Measurements from ENCODE around the gene MAFB. TPM values are rescaled to one million over a fixed set of nuclear protein-coding genes. Genes with fewer than 3 reads are reported as not detected.

MAFB gene
- total and polyA plus RNA-seq, 4 donors = 7.7 to 161 (median 41.3) TPM

DNA sequence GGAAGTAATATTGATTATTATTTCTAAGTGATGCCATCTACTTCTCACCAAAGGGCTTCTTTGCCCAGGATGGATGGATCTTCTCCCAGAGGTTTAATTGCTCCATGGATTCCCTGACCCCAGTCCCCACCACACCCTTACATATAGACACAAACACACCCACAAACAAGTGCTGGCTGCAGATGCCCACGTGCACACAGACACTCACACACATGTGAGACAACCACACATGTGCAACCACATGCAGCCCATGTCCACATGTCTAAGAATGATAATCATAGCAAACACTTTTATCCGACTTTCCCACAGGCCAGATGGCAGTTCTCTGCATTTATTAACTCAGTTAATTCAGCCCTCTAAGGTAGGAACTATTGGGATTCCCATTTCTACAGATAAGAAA, 44.2 kb downstream of the MAFB start:
- no peaks in the 10 kb centered on the region for H3K9me3 ChIP-seq (ENCODE audit: control insufficient read depth in 4 of 4, insufficient read depth in 3 of 4, low read length in 3 of 4)
- ATAC-seq (ENCODE audit: insufficient read depth, low FRiP score) (no peak), DNase-seq (no peak)
- no peaks in the 10 kb centered on the region for H3K36me3 ChIP-seq (ENCODE audit: control insufficient read depth in 4 of 4, insufficient read depth in 4 of 4, low read length in 4 of 4)
- 80 to 84% methylated on average over 2 of the region's 2 CpGs for WGBS, 2 donors
- H3K4me1 ChIP-seq (ENCODE audit: control insufficient read depth in 5 of 5, insufficient read depth in 5 of 5, low read length in 5 of 5) = peaks cover 0 to 20% (median 16%) of the 10 kb centered on the region in 5 donors
- H3K9ac ChIP-seq (ENCODE audit: insufficient read depth in 1 of 2, low read length in 2 of 2) = no peak overlapping the region
- H3K27ac ChIP-seq (ENCODE audit: low read depth in 1 of 2, low read length in 1 of 2) = no peak overlapping the region
- TF ChIP-seq, protein P1, sequence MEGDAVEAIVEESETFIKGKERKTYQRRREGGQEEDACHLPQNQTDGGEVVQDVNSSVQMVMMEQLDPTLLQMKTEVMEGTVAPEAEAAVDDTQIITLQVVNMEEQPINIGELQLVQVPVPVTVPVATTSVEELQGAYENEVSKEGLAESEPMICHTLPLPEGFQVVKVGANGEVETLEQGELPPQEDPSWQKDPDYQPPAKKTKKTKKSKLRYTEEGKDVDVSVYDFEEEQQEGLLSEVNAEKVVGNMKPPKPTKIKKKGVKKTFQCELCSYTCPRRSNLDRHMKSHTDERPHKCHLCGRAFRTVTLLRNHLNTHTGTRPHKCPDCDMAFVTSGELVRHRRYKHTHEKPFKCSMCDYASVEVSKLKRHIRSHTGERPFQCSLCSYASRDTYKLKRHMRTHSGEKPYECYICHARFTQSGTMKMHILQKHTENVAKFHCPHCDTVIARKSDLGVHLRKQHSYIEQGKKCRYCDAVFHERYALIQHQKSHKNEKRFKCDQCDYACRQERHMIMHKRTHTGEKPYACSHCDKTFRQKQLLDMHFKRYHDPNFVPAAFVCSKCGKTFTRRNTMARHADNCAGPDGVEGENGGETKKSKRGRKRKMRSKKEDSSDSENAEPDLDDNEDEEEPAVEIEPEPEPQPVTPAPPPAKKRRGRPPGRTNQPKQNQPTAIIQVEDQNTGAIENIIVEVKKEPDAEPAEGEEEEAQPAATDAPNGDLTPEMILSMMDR (IDR thresholded peaks at IDR 0.05; ENCODE audit: control extremely low read depth, extremely low read depth) = no peak
- no peak overlapping the region for H3K4me3 ChIP-seq
- H3K27me3 ChIP-seq (ENCODE audit: control insufficient read depth in 3 of 3, insufficient read depth in 3 of 3, low read length in 2 of 3) = no peaks in the 10 kb centered on the region

DNA sequence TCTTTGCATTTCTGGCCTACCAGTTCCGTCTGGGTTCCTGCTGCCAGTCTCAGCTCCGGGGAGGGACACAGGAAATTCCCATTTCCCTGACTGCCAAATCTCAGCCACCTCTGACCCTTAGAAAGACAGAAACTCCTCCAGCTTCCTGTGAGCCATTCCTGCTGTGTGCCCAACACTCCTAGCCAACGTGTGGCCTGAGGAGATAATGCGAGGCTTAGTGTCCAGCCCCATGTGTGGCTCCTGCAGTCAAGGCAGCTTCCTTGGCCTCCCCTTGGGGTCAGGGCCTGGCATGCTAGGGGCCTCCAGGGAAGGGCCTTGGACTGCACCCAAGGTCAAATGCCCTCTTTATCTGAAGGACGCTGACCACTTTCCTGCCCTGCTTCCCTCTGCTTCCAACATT, 45.1 kb downstream of the MAFB start:
- Histone ChIP-seq H3K27me3 (ENCODE audit: control insufficient read depth in 3 of 3, insufficient read depth in 3 of 3, low read length in 2 of 3) (no peaks in the 10 kb centered on the region), H3K27ac (ENCODE audit: low read depth in 1 of 2, low read length in 1 of 2) (no peak overlapping the region), H3K9ac (ENCODE audit: insufficient read depth in 1 of 2, low read length in 2 of 2) (no peak overlapping the region), H3K36me3 (ENCODE audit: control insufficient read depth in 4 of 4, insufficient read depth in 4 of 4, low read length in 4 of 4) (no peaks in the 10 kb centered on the region), H3K4me1 (ENCODE audit: control insufficient read depth in 5 of 5, insufficient read depth in 5 of 5, low read length in 5 of 5) (peaks cover 0 to 20% (median 16%) of the 10 kb centered on the region in 5 donors), H3K9me3 (ENCODE audit: control insufficient read depth in 4 of 4, insufficient read depth in 3 of 4, low read length in 3 of 4) (no peaks in the 10 kb centered on the region), H3K4me3 (no peak overlapping the region)
- ATAC-seq (ENCODE audit: insufficient read depth, low FRiP score) (no peak), DNase-seq (peak; percentile 56 to 83 (median 80))
- 44 to 54% methylated on average over 5 of the region's 5 CpGs for whole genome bisulfite sequencing, 2 donors
- TF ChIP-seq, protein P1 (IDR thresholded peaks at IDR 0.05; ENCODE audit: control extremely low read depth, extremely low read depth) = no peak

DNA sequence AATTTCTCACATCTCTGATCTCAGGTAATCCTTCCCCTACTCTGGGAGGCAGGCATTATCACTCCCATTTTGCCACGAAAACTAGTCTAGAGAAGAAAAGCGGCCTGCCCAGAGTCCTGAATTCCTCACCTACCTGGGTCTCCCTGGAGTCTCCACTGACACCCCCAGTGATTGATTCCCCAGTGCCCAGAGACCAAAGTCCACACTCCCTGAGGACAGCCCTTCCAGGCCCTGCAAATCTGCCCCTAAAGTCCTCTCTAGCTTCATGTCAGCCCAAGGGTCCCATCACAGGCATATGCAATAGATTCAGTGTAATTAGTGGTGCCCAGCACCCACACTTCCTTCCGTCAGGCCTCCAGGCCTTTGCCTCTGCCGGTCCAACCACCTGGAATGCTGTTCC, 47.2 kb downstream of the MAFB start:
- TF ChIP-seq, protein P1 (IDR thresholded peaks at IDR 0.05; ENCODE audit: control extremely low read depth, extremely low read depth) = no peak
- H3K9ac ChIP-seq (ENCODE audit: insufficient read depth in 1 of 2, low read length in 2 of 2) = no peak overlapping the region
- no peak overlapping the region for H3K4me3 ChIP-seq
- ATAC-seq (ENCODE audit: insufficient read depth, low FRiP score) = no peak
- H3K27ac ChIP-seq (ENCODE audit: low read depth in 1 of 2, low read length in 1 of 2) = no peak overlapping the region
- no peaks in the 10 kb centered on the region for H3K36me3 ChIP-seq (ENCODE audit: control insufficient read depth in 4 of 4, insufficient read depth in 4 of 4, low read length in 4 of 4)
- DNase-seq = no peak
- peaks cover 0 to under 1% (median 0%) of the 10 kb centered on the region in 4 donors for H3K9me3 ChIP-seq (ENCODE audit: control insufficient read depth in 4 of 4, insufficient read depth in 3 of 4, low read length in 3 of 4)
- H3K4me1 ChIP-seq (ENCODE audit: control insufficient read depth in 5 of 5, insufficient read depth in 5 of 5, low read length in 5 of 5) = peaks cover 0 to 18% (median 13%) of the 10 kb centered on the region in 5 donors
- no peaks in the 10 kb centered on the region for H3K27me3 ChIP-seq (ENCODE audit: control insufficient read depth in 3 of 3, insufficient read depth in 3 of 3, low read length in 2 of 3)
- 77 to 83% methylated on average over 4 of the region's 4 CpGs for WGBS, 2 donors

DNA sequence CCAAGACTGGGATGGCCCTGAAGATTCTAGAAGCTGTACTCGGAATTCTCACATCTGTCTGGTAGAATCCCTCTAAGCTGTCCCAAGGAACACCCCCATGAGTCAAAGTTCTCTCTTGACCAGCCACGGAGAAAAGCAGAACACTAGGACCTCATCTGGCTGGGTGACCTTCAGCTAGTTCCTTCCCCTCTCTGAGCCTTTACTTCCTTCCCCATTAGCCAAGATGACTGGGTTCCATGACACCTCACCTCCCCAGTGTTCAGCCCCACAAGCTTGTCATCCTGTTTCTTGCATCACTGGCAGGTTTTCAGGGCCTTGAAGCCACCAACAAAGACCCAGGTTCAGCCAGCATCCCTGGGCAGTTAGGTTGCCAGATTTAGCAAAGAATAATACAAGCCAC, 47.8 kb downstream of the MAFB start:
- Histone ChIP-seq H3K9me3 (ENCODE audit: control insufficient read depth in 4 of 4, insufficient read depth in 3 of 4, low read length in 3 of 4) (peaks cover 0 to 3% (median 0%) of the 10 kb centered on the region in 4 donors), H3K9ac (ENCODE audit: insufficient read depth in 1 of 2, low read length in 2 of 2) (no peak overlapping the region), H3K27ac (ENCODE audit: low read depth in 1 of 2, low read length in 1 of 2) (no peak overlapping the region), H3K4me3 (no peak overlapping the region), H3K4me1 (ENCODE audit: control insufficient read depth in 5 of 5, insufficient read depth in 5 of 5, low read length in 5 of 5) (peaks cover 0 to 13% (median 11%) of the 10 kb centered on the region in 5 donors), H3K36me3 (ENCODE audit: control insufficient read depth in 4 of 4, insufficient read depth in 4 of 4, low read length in 4 of 4) (no peaks in the 10 kb centered on the region), H3K27me3 (ENCODE audit: control insufficient read depth in 3 of 3, insufficient read depth in 3 of 3, low read length in 2 of 3) (no peaks in the 10 kb centered on the region)
- no peak for ATAC-seq (ENCODE audit: insufficient read depth, low FRiP score)
- TF ChIP-seq, protein P1 (IDR thresholded peaks at IDR 0.05; ENCODE audit: control extremely low read depth, extremely low read depth) = no peak
- no peak for DNase-seq
- 51 to 65% methylated on average over 2 of the region's 2 CpGs for WGBS, 2 donors
